Measurements from ENCODE around the gene RAB11A. TPM values are rescaled to one million over a fixed set of nuclear protein-coding genes. Genes with fewer than 3 reads are reported as not detected.

Gene RAB11A
- total RNA-seq, 1 donor from 2014 or later = 153 TPM

- Mint-ChIP-seq H3K27me3 (ENCODE audit: low read depth) (no peaks in the 10 kb centered on the region), H3K36me3 (ENCODE audit: low read depth) (peaks cover 6% of the 10 kb centered on the region), H3K9me3 (ENCODE audit: low read depth) (no peaks in the 10 kb centered on the region), H3K27ac (ENCODE audit: unreplicated experiment) (no peak overlapping the region), H3K4me3 (ENCODE audit: unreplicated experiment) (no peak overlapping the region), H3K4me1 (ENCODE audit: low read depth) (peaks cover 14% of the 10 kb centered on the region)
- no peak for TF ChIP-seq CTCF (IDR thresholded peaks at IDR 0.05)
- no peak for DNase-seq (ENCODE audit: low spot score)
Measured at GRCh38 chr15:65914981-65915925, 46.0 kb downstream of the RAB11A start.

GRCh38 chr15:65916041-65916663 is 46.9 kb downstream of the RAB11A start:
- no peaks in the 10 kb centered on the region for H3K9me3 Mint-ChIP-seq (ENCODE audit: low read depth)
- no peak for TF ChIP-seq CTCF (IDR thresholded peaks at IDR 0.05)
- DNase-seq (ENCODE audit: low spot score) = no peak
- H3K27ac Mint-ChIP-seq (ENCODE audit: unreplicated experiment) = no peak overlapping the region
- peaks cover 20% of the 10 kb centered on the region for H3K4me1 Mint-ChIP-seq (ENCODE audit: low read depth)
- peaks cover 3% of the 10 kb centered on the region for H3K36me3 Mint-ChIP-seq (ENCODE audit: low read depth)
- no peak overlapping the region for H3K4me3 Mint-ChIP-seq (ENCODE audit: unreplicated experiment)
- no peaks in the 10 kb centered on the region for H3K27me3 Mint-ChIP-seq (ENCODE audit: low read depth)

- Mint-ChIP-seq H3K27ac (ENCODE audit: unreplicated experiment) (no peak overlapping the region), H3K9me3 (ENCODE audit: low read depth) (no peaks in the 10 kb centered on the region), H3K4me1 (ENCODE audit: low read depth) (peaks cover 20% of the 10 kb centered on the region), H3K36me3 (ENCODE audit: low read depth) (peaks cover 2% of the 10 kb centered on the region), H3K4me3 (ENCODE audit: unreplicated experiment) (no peak overlapping the region), H3K27me3 (ENCODE audit: low read depth) (no peaks in the 10 kb centered on the region)
- peak; percentile 83 for TF ChIP-seq CTCF (IDR thresholded peaks at IDR 0.05)
- no peak for DNase-seq (ENCODE audit: low spot score)
Measured at GRCh38 chr15:65916664-65917406, 47.5 kb downstream of the RAB11A start.

- Mint-ChIP-seq H3K4me3 (ENCODE audit: unreplicated experiment) (no peak overlapping the region), H3K27ac (ENCODE audit: unreplicated experiment) (no peak overlapping the region), H3K27me3 (ENCODE audit: low read depth) (no peaks in the 10 kb centered on the region), H3K9me3 (ENCODE audit: low read depth) (no peaks in the 10 kb centered on the region), H3K36me3 (ENCODE audit: low read depth) (peaks cover 2% of the 10 kb centered on the region), H3K4me1 (ENCODE audit: low read depth) (peaks cover 20% of the 10 kb centered on the region)
- TF ChIP-seq CTCF (IDR thresholded peaks at IDR 0.05) = no peak
- DNase-seq (ENCODE audit: low spot score) = no peak
Measured at GRCh38 chr15:65917407-65917756, 48.1 kb downstream of the RAB11A start.

- DNase-seq (ENCODE audit: low spot score) = no peak
- no peak overlapping the region for H3K27ac Mint-ChIP-seq (ENCODE audit: unreplicated experiment)
- H3K4me3 Mint-ChIP-seq (ENCODE audit: unreplicated experiment) = no peak overlapping the region
- TF ChIP-seq CTCF (IDR thresholded peaks at IDR 0.05) = no peak
- peaks cover 2% of the 10 kb centered on the region for H3K36me3 Mint-ChIP-seq (ENCODE audit: low read depth)
- H3K4me1 Mint-ChIP-seq (ENCODE audit: low read depth) = peaks cover 20% of the 10 kb centered on the region
- H3K27me3 Mint-ChIP-seq (ENCODE audit: low read depth) = no peaks in the 10 kb centered on the region
- H3K9me3 Mint-ChIP-seq (ENCODE audit: low read depth) = no peaks in the 10 kb centered on the region
Measured at GRCh38 chr15:65917936-65918335, 48.6 kb downstream of the RAB11A start.

All from chondrocyte (in vitro differentiated cells).